Skeletal muscle tissue (tissue), 4 donors: Measurements from ENCODE around the gene SIK3. TPM values are rescaled to one million over a fixed set of nuclear protein-coding genes. Genes with fewer than 3 reads are reported as not detected.
A peak's percentile ranks its signal among the peaks of the same experiment; 100 is the strongest.

Experiments
- H3K27ac ChIP-seq: one replicate; pipeline ENCODE4 v1.7.0; 2013; ENCODE audit warnings: mild to moderate bottlenecking, low read depth, low read length, inconsistent platforms
- H3K27me3 ChIP-seq, 3 donors: one replicate each; pipeline ENCODE4 v1.7.0; 2013; ENCODE audit warnings: low read length in 3 of 3; ENCODE audit not compliant: control insufficient read depth in 3 of 3, insufficient read depth in 3 of 3
- H3K36me3 ChIP-seq, 3 donors: one replicate each; pipeline ENCODE4 v1.7.0; 2013; ENCODE audit warnings: low read length in 3 of 3; ENCODE audit not compliant: control insufficient read depth in 3 of 3, insufficient read depth in 3 of 3
- H3K4me1 ChIP-seq, 3 donors: one replicate each; pipeline ENCODE4 v1.7.0; 2013; ENCODE audit warnings: low read length in 3 of 3, mild to moderate bottlenecking in 3 of 3; ENCODE audit not compliant: control insufficient read depth in 3 of 3, insufficient read depth in 3 of 3
- H3K4me3 ChIP-seq, 3 donors: one replicate each; pipeline ENCODE4 v1.7.0; 2013; ENCODE audit warnings: low read length in 3 of 3
- H3K9ac ChIP-seq, 3 donors: one replicate each; pipeline ENCODE4 v1.7.0; 2013; ENCODE audit warnings: low read length in 3 of 3, mild to moderate bottlenecking in 3 of 3, moderate library complexity in 2 of 3, low read depth in 1 of 3
- H3K9me3 ChIP-seq, 3 donors: one replicate each; pipeline ENCODE4 v1.7.0; 2013; ENCODE audit warnings: low read length in 3 of 3; ENCODE audit not compliant: control insufficient read depth in 3 of 3
- total RNA-seq: library from RNA; depleted of rRNA; stranded (reverse); fragments of >200 nt; gene quantifications from one replicate; pipeline ENCODE4 v1.2.3, GENCODE V29; 2014
- donor health status: Osteomylitis.

Gene SIK3
- total RNA-seq, 1 donor from 2014 or later = 21.4 TPM

DNA sequence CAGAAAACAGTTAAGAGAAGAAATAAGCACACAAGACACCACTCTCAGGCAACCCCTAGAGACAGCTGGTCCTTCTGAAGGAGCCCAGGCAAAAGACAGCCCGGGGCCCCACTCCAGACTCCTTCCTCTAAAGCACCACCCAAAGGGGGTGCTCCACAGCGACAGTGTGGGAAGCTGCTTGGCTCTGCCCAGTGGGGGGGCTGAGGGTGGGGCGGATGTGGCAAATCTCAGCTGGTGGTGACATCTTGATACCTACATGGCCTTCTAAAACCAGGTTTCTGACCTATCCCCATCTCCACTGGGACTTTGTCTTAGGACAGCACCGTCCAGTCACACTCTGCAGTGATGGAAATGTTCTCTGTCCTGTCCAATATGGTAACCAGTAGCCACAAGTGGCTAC, 250.6 kb downstream of the SIK3 start:
- no peak overlapping the region for H3K4me3 ChIP-seq
- no peak overlapping the region for H3K9ac ChIP-seq
- H3K36me3 ChIP-seq = peaks cover 38 to 56% (median 41%) of the 10 kb centered on the region in 3 donors
- H3K9me3 ChIP-seq = no peaks in the 10 kb centered on the region
- H3K27ac ChIP-seq = no peak overlapping the region
- no peaks in the 10 kb centered on the region for H3K27me3 ChIP-seq
- peaks cover 6 to 16% (median 11%) of the 10 kb centered on the region in 3 donors for H3K4me1 ChIP-seq

DNA sequence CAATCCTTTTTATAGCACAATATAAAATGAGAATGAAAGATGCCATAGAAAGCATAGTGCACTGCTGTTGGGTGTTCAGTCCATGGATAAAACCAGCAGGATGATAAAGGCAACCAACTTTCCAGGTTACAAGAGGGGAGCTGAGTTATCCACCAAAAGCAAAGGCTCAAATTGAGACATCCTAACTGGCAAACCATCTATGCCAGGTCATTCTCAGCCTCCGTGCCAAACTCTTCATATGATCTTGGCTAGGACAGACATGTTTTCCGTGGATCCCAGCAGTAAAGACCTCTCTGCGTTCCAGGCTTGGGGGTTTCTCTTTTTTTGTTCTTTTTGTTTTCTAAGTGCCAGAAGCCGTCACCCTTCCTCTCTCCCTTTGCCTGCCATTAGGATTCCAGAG, 253.5 kb downstream of the SIK3 start:
- Histone ChIP-seq H3K27me3 (no peaks in the 10 kb centered on the region), H3K36me3 (peaks cover 38 to 52% (median 41%) of the 10 kb centered on the region in 3 donors), H3K9ac (no peak overlapping the region), H3K27ac (peak overlapping the region; percentile 33), H3K9me3 (no peaks in the 10 kb centered on the region), H3K4me1 (peaks cover 2 to 9% (median 3%) of the 10 kb centered on the region in 3 donors), H3K4me3 (no peak overlapping the region)

DNA sequence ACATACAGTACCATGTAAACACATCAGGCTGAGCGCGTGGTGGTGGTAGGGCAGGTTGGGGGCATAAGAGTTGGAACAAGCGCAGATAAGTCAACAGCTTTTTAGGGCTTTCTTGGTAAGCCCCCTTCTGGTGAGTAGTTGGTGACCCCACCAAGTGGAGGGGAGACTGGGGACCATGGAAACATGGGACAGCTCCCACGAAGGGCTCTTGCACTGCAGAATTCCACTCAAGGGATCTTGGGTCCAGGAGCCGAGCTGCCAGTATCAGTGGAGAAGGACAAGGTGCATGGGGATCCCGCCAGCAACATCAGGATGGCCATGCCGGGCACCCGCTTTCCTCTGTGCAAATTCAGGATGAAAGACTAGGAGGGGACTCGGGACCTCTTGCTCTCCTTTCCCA, 254.6 kb downstream of the SIK3 start:
- Histone ChIP-seq H3K9ac (no peak overlapping the region), H3K9me3 (no peaks in the 10 kb centered on the region), H3K4me3 (no peak overlapping the region), H3K27me3 (no peaks in the 10 kb centered on the region), H3K27ac (no peak overlapping the region), H3K36me3 (peaks cover 31 to 43% (median 41%) of the 10 kb centered on the region in 3 donors), H3K4me1 (peaks cover 2 to 14% (median 3%) of the 10 kb centered on the region in 3 donors)

DNA sequence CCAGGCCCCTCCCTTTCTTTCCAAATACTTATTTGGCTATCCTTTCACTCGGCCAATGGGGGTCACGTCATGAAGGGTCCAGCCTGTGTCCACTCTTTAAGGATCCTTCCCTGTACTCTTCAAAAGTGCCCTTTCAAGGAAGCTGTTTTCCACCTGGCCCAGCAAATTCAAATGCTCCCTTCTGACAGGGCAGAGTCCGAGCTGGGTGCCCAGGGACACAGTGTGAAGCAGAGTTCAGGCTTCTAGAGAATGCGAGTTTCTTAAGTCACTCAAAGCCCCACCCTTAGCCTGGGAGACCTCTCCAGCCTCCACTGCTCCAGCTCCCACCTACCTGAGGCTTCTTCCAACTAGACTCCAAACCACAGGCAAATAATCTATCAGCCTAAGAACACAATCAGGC, 255.3 kb downstream of the SIK3 start:
- H3K9me3 ChIP-seq = no peaks in the 10 kb centered on the region
- no peaks in the 10 kb centered on the region for H3K27me3 ChIP-seq
- H3K27ac ChIP-seq = no peak overlapping the region
- no peak overlapping the region for H3K4me3 ChIP-seq
- H3K36me3 ChIP-seq = peaks cover 30 to 42% (median 37%) of the 10 kb centered on the region in 3 donors
- H3K9ac ChIP-seq = no peak overlapping the region
- H3K4me1 ChIP-seq = peaks cover 2 to 14% (median 3%) of the 10 kb centered on the region in 3 donors

GRCh38 chr11:116842117-116842516, 256.1 kb downstream of the SIK3 start:
- peaks cover 2 to 14% (median 3%) of the 10 kb centered on the region in 3 donors for H3K4me1 ChIP-seq
- H3K4me3 ChIP-seq = no peak overlapping the region
- H3K36me3 ChIP-seq = peaks cover 22 to 34% (median 29%) of the 10 kb centered on the region in 3 donors
- H3K27ac ChIP-seq = no peak overlapping the region
- H3K9me3 ChIP-seq = no peaks in the 10 kb centered on the region
- H3K27me3 ChIP-seq = no peaks in the 10 kb centered on the region
- no peak overlapping the region for H3K9ac ChIP-seq

DNA sequence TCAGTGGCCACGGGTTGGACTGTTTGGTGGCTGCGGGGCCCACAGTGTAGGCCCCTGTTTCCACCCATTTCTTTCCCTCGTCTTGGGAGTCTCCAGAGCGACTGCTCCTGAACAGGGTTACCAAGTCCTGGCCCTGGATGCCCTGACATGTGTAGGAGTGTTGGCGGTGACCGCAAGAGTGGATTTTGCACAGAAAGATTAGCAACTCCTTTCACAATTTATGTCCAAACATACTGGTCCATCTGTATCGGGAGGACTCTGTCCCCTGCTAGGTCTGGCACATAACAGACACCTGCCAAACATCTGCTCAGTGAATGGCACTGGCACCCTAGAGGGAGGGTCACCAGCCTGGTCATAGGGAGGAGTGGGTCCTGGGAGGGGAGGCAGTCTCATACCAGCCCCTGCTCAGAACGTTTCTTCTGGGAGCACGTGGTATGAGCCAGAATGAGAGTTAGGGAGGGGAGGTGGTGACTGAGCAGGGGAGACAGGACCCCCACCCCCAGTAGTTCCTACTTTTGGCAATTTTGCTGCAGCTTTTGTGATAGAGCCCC, 257.4 kb downstream of the SIK3 start:
- H3K9me3 ChIP-seq = no peaks in the 10 kb centered on the region
- no peak overlapping the region for H3K27ac ChIP-seq
- no peak overlapping the region for H3K4me3 ChIP-seq
- H3K4me1 ChIP-seq = peaks cover 9 to 24% (median 11%) of the 10 kb centered on the region in 3 donors
- no peak overlapping the region for H3K9ac ChIP-seq
- no peaks in the 10 kb centered on the region for H3K27me3 ChIP-seq
- peaks cover 9 to 21% (median 16%) of the 10 kb centered on the region in 3 donors for H3K36me3 ChIP-seq

DNA sequence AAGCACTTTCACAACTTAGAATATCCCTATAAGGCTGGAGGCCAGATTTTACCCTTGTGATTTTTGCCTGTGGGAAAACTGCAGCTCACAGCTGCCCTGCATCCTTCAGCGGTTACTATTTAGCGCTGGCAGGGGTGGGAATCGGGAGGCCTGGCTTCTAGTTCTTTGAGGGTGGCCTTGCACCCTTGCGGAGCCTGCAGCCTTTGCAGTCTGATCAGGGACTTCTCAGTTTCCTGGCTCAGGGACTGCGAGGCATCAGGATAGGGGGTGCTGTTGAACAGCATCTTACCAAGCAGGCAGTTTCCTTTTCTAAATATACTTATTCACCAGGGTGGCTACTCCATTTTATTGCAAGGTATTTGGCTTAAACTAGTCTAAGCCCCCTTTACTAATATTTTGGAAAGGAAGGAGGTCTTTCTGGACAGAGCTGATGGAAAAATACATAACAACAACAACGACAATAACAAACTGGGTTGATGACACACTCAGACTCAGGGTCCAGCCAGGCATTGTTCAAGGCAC, 257.9 kb downstream of the SIK3 start:
- Histone ChIP-seq H3K4me1 (peaks cover 12 to 29% (median 17%) of the 10 kb centered on the region in 3 donors), H3K9me3 (no peaks in the 10 kb centered on the region), H3K27ac (no peak overlapping the region), H3K4me3 (no peak overlapping the region), H3K36me3 (peaks cover 9 to 18% (median 14%) of the 10 kb centered on the region in 3 donors), H3K9ac (no peak overlapping the region), H3K27me3 (no peaks in the 10 kb centered on the region)

DNA sequence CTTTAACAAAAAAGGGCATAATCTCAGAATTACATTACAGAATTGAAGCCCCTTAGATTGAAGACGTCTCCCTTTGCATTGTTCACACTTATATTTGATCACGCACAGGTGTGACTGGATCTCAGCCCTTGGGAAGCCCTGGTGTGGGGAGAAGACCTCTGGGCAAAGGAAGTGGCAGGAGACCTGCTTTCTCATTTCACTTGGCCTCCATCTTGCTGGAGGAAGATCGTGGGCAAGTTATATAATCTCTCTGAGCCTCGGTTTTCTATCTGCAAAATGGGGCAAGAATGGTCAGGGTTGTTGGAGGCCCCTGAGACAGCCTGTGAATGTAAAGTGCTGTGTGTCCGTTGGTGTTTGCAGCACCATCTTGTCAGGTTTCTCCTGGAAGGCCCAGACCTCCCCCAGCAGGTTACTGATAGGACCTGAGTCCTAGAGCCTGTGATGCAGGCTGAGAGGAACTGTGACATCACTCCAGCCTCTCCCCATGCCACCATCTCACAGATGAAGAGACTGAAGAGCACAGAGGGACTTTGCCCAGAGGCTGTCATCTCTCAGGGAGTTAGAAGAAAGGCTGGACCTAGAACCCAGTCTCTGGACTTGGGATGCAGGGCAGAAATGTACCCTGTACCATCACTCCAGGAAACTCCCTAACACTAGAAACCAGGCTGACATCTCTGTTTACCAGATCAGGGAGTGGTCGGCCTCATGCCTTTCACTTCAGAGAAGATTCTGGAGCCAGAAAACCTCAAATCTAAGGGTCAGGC, 259.7 kb downstream of the SIK3 start:
- Histone ChIP-seq H3K4me3 (no peak overlapping the region), H3K27me3 (no peaks in the 10 kb centered on the region), H3K9me3 (no peaks in the 10 kb centered on the region), H3K4me1 (peaks cover 15 to 33% (median 21%) of the 10 kb centered on the region in 3 donors), H3K9ac (no peak overlapping the region), H3K36me3 (peaks cover 4 to 7% (median 7%) of the 10 kb centered on the region in 3 donors), H3K27ac (no peak overlapping the region)

- Histone ChIP-seq H3K36me3 (no peaks in the 10 kb centered on the region), H3K27ac (no peak within 1 kb of the TSS), H3K4me3 (peak within 1 kb of the TSS in 2 of 3 donors; percentile 65 to 70), H3K27me3 (peaks cover 0 to 2% (median 0%) of the 10 kb centered on the region in 3 donors), H3K9ac (peak within 1 kb of the TSS in 1 of 3 donors; percentile 66), H3K9me3 (no peaks in the 10 kb centered on the region), H3K4me1 (peaks cover 15 to 33% (median 21%) of the 10 kb centered on the region in 3 donors)
These were observed 260.8 kb downstream of the SIK3 start, which contains the start of gene APOA1 for GRCh38 chr11:116837231-116838091. Gene APOA1, minus strand, starts transcription at chr11:116837622. Its CDS starts 235 bp downstream, at chr11:116837387.
